Fibroblast of the conjunctiva (primary cell): Measurements from ENCODE around the gene CENPP.
A peak's percentile ranks its signal among the peaks of the same experiment; 100 is the strongest.
"Not testable (repeated sequence)": the region's sequence is repeated elsewhere in the genome, so short reads cannot be mapped to it uniquely, and the experiment has no call there.

Experiments used
- DNase-seq: peaks from one replicate; pipeline ENCODE4 v3.0.0-alpha.2; 2010; ENCODE audit warnings: low read depth

The CENPP gene

DNA sequence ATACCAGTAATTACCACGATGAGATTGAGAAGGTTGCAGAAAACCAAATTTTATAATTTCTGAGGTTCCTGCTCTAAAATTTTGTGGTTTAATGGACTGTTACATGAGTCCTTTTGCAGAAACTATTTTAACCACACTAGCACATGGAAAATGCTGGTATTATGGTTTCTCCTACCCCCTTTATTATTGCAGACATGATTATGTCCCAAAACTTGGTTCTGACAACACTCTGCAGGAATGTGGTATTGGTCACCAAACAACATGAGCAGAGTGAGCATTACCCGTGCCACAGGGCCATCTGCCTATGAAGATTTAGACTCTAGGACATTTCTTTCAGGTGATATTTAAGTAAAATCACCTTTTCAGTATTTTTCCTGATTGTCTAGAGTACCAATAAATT lies 212.8 kb downstream of the CENPP start:
- no peak for DNase-seq

DNA sequence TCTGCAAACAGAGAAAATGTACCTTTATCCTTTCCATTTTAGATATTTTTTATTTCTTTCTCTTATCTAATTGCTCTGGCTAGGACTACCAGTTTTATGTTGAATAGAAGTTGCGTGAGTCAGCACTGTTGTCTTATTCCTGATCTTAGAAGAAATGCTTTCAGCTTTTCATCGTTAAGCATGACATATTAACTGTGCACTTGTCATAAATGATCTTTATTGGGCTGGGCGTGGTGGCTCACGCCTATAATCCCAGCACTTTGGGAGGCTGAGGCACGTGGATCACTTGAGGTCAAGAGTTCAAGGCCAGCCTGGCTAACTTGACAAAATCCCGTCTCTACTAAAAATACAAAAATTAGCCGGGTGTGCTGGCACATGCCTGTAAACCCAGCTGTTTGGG lies 218.2 kb downstream of the CENPP start:
- no peak for DNase-seq

DNA sequence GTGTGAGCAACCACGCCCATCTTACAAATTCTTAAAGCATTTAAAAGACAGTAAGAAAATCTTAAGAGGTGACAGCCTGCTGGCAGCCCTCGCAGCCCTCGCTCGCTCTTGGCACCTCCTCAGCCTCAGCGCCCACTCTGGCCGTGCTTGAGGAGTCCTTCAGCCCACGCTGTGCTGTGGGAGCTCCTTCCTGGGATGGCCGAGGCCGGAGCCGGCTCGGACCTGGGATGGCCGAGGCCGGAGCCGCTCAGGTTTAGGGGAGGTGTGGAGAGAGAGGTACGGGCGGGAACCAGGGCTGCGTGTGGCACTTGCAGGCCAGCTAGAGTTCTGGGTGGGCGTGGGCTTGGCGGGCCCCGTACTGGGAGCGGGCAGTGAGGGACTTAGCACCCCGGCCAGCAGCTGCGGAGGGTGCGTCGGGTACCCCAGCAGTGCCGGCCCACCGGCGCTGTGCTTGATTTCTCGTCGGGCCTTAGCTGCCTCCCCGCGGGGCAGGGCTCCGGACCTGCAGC lies 219.3 kb downstream of the CENPP start:
- no peak for DNase-seq

GRCh38 chr9:92547356-92547755 lies 221.6 kb downstream of the CENPP start:
- DNase-seq: no peak

GRCh38 chr9:92550765-92551164 lies 225.0 kb downstream of the CENPP start:
- no peak for DNase-seq

- no peak for DNase-seq
Measured at GRCh38 chr9:92558612-92559374, 233.0 kb downstream of the CENPP start.

DNA sequence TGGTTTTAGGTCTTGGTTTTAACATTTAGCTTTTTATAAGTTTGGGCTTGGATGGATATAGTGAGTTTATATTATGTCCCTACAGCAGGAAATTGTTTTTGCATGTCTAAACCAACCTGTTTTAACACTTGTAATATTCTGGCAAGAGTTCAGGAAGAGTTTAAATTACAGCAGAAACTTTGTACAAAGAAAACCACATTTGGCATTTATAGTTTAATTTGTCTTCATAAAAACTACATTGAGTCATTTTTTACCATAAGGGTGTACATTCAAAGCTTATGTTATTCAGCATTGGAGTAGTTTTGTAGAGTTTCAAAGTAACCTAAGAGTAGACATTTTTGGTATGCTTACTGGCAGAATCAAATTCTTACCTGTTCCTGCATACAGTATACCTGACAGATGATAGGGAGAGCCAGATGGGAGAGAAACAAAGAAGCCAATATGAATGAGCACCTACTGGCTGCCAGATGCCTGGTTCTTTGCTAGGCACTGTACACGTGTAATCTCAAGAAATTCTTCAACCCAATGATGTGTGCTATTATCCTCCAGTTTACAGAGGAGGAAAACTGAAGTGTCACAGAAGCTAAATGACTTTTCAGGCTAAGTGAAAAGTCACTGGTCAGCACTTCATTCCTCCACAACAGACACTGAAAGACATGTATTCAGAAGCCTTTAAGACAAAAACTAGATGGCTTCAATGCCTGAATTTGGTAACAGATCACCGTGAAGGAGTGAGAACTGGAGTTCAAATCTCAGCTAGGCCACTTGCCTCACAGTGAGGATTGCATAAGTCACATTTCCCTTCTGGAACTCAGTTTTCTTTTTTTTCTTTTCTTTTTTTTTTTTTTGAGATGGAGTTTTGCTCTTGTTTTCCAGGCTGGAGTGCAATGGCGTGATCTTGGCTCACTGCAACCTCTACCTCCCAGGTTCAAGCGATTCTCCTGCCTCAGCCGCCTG lies 235.9 kb downstream of the CENPP start:
- no peak for DNase-seq

GRCh38 chr9:92562461-92562967 lies 236.8 kb downstream of the CENPP start:
- peak; percentile 4 for DNase-seq

DNA sequence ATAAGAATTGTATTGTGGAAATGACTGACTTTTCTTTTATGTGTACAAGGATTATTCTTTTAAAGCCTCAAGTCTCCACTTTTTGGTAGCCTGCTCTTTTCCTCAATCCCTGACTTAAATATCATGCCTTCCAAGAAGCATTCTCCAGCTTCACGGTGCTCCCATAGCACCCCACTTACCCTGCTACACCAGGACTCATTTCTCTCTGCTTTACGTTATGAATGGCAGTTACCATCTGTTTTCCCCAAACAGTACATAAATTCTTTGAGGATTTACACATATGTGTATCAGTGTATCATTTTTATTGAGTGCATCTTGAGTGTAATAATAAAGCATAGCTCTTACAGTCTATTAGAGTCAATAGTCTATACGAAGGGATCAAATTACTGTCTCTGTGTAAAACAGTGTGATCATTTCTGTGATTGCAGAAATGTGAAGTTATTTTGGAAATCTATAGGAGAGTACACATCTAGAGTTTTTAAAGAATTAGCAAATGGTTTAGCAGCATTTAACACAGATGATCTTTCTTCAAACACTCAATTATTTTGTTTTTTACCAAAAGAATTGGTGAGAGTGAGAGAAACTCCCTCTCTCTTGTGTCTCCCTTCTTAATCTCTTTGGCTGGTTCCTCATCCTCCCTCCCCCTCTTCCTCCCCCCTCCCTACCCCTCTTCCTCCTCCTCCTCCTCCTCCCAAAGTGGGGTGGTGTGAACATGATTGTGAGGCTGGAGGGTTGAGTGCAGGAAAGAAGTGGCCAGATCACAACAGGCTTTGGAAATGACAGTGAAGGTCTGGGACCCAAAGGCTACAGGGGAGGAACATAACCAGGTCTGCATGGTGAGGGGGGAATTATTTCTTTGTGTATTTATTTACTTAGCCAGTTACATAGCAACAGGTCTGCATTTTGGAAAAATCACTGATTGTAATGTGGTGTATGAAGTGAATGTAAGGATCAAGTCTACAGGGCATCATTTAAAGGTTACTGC lies 237.7 kb downstream of the CENPP start:
- no peak for DNase-seq

- DNase-seq: no peak
Measured at GRCh38 chr9:92564504-92564903, 238.8 kb downstream of the CENPP start.

DNA sequence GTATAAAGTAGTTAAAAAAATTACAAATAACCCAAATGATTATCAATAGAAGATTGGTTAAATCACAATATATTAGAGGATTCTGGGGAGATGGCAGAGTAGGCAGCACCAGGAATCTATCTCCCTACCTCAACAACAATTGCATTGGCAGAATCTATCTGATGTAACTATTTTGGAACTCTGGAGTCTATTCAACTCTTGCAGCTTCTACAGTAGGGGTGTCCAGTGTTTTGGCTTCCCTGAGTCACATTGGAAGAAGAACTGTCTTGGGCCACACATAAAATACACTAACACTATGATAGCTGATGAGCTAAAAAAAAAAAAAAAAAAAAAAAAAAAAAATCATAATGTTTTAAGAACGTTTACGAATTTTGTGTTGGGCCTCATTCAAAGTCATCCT lies 239.2 kb downstream of the CENPP start:
- no peak for DNase-seq

DNA sequence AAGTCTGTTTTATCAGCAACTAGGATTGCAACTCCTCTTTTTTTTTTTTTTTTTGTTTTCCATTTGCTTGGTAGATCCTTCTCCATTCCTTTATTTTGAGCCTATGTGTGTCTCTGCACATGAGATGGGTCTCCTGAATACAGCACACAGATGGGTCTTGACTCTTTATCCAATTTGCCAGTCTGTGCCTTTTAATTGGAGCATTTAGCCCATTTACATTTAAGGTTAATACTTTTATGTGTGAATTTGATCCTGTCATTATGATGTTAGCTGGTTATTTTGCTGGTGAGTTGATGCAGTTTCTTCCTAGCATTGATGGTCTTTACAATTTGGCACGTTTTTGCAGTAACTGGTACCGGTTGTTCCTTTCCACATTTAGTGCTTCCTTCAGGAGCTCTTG lies 246.1 kb downstream of the CENPP start:
- DNase-seq: not testable (repeated sequence)

GRCh38 chr9:92573612-92574011 lies 247.9 kb downstream of the CENPP start:
- DNase-seq: not testable (repeated sequence)

- no peak for DNase-seq
Measured at GRCh38 chr9:92576175-92576574, 250.4 kb downstream of the CENPP start.

GRCh38 chr9:92589923-92590322 lies 264.2 kb downstream of the CENPP start:
- no peak for DNase-seq

DNA sequence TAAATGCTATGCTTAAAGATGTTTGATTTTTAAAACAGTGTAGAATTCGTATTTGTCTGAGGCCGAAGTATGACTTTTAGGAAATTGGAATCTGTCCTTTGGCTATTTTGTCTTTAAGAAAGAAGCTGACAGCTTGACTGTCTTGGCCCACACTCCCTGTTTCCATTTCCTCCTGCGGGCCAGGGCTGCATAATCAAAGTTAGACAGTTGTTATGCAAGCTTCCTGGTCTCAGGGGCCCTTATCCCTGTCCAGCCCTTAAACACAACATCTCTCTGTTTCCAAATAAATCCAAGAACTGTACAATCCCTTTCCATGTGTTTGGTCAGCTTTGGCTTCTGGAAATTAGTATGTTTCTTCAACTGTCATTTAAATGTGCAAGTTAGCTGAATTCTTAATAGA lies 264.6 kb downstream of the CENPP start:
- peak; percentile 42 for DNase-seq

DNA sequence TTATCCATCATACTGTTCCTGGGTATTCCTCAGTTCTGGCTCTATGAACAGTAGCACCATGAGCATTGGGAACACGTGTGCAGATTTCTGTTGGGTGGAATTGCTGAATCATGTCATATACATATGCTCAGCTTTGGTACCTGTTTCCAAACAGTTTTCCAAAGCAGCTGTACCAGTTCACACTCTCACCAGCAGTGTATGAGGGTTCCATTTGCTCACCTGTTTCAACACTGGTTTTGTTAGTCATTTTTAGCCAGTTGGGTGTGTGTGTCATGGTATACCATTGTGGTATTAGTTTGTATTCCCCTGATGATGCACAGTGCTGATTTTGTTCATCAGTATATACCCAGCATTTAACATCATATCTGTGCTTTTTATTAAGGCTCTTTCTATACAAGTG lies 266.8 kb downstream of the CENPP start:
- DNase-seq: no peak

DNA sequence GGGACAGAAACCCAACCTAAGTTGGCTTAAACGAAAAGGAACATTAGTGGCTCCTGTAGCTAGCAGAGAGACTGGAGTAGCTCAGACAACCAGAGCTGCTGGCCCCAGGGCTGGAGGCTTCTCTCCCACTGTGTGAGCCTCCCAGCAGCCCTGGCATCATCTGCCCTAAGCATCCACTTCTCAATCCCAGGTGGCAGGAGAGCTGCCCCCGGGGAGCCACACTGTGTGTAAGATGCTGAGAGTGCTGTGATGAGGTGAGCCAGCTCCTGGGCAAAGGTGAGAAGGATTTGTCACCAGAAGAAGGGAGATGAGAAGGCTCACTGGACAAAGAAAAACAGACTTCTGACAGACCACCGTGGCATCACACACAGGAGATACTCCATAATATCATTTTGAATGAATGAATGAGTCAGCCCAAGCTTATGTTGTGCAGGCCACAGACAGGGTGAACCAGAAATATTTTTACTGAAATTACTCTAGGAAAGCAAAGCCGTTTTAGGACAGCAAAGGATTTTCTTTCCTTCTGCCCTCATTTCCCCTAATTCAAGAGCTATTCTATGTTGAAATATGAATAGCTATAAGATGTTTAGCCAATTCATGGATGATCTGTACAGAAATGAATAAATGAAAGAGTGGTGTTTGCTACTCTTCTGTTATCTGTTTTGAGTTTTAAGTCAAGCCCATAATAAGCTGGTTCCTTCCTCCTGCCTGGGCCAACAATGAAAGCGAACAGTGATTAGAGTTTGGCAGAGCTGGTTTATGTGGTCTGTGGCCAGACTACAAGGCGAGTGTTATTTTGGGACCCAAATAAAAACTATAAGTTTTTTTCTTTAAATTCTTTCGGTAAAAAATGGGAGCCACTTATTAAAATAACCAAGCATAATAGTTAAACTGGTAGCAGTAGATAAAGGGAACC lies 267.5 kb downstream of the CENPP start:
- DNase-seq: no peak

DNA sequence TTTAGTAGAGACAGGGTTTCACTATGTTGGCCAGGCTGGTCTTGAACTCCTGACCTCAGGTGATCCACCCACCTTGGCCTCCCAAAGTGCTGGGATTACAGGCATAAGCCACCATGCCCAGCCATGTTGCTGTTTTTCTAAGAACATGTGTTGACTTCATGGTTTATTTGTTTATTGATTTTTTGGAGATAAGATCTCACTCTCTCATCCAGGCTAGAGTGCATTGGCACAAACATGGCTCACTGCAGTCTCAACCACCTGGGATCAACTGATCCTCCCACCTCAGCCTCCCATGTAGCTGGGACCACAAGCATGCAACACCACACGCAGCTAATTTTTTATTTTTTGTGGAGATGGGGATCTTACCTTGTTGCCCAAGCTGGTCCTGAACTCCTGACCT lies 269.3 kb downstream of the CENPP start:
- DNase-seq: not testable (repeated sequence)

GRCh38 chr9:92595930-92596329 lies 270.2 kb downstream of the CENPP start:
- DNase-seq: no peak
